ENCODE data around the gene C9orf153.

GRCh38 chr9:86263876-86264275 is 4.4 kb upstream of the C9orf153 start:
- TF ChIP-seq, protein P1, sequence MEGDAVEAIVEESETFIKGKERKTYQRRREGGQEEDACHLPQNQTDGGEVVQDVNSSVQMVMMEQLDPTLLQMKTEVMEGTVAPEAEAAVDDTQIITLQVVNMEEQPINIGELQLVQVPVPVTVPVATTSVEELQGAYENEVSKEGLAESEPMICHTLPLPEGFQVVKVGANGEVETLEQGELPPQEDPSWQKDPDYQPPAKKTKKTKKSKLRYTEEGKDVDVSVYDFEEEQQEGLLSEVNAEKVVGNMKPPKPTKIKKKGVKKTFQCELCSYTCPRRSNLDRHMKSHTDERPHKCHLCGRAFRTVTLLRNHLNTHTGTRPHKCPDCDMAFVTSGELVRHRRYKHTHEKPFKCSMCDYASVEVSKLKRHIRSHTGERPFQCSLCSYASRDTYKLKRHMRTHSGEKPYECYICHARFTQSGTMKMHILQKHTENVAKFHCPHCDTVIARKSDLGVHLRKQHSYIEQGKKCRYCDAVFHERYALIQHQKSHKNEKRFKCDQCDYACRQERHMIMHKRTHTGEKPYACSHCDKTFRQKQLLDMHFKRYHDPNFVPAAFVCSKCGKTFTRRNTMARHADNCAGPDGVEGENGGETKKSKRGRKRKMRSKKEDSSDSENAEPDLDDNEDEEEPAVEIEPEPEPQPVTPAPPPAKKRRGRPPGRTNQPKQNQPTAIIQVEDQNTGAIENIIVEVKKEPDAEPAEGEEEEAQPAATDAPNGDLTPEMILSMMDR (IDR thresholded peaks at IDR 0.05; ENCODE audit: insufficient read depth, low read length, poor library complexity, severe bottlenecking) = no peak
- TF ChIP-seq EZH2phosphoT487 (conservative IDR thresholded peaks at IDR 0.05; ENCODE audit: low read length) = no peak
